H9 (cell line): ENCODE measurements around the gene TTC28. TPM values are rescaled to one million over a fixed set of nuclear protein-coding genes. Genes with fewer than 3 reads are reported as not detected.

ENCODE experiments used
- DNase-seq: peaks from one replicate; pipeline ENCODE4 v3.0.0-alpha.2; 2017
- H2AFZ ChIP-seq: one replicate; pipeline ENCODE4 v1.6.1; 2013; ENCODE audit warnings: mild to moderate bottlenecking, low read length, control low read depth, moderate library complexity
- H2AK5ac ChIP-seq: 2 replicates; pipeline ENCODE4 v1.6.1; 2013; ENCODE audit warnings: low read length, control low read depth, mixed read lengths; ENCODE audit not compliant: insufficient read length
- H2BK120ac ChIP-seq: one replicate; pipeline ENCODE4 v1.6.1; 2013; ENCODE audit warnings: low read depth, mild to moderate bottlenecking, low read length, control low read depth, inconsistent platforms; ENCODE audit not compliant: poor library complexity, severe bottlenecking
- H2BK12ac ChIP-seq: 2 replicates; pipeline ENCODE4 v1.6.1; 2013; ENCODE audit warnings: low read length, control low read depth, mixed read lengths, low read depth; ENCODE audit not compliant: insufficient read length
- H2BK15ac ChIP-seq: 2 replicates; pipeline ENCODE4 v1.6.1; 2013; ENCODE audit warnings: low read depth, low read length, control low read depth
- H2BK20ac ChIP-seq: one replicate; pipeline ENCODE4 v1.6.1; 2013; ENCODE audit warnings: low read depth, mild to moderate bottlenecking, low read length, control low read depth, inconsistent platforms; ENCODE audit not compliant: poor library complexity, severe bottlenecking
- H2BK5ac ChIP-seq: 2 replicates; pipeline ENCODE4 v1.6.1; 2013; ENCODE audit warnings: low read length, control low read depth, mixed read lengths; ENCODE audit not compliant: insufficient read length
- H3K14ac ChIP-seq: 2 replicates; pipeline ENCODE4 v1.6.1; 2013; ENCODE audit warnings: low read length, control low read depth; ENCODE audit not compliant: insufficient read depth
- H3K18ac ChIP-seq: 2 replicates; pipeline ENCODE4 v1.6.1; 2013; ENCODE audit warnings: low read depth, mild to moderate bottlenecking, mixed read lengths, low read length, control low read depth; ENCODE audit not compliant: insufficient read length
- H3K23ac ChIP-seq: 2 replicates; pipeline ENCODE4 v1.6.1; 2013; ENCODE audit warnings: low read length, control low read depth, mixed read lengths, low read depth; ENCODE audit not compliant: insufficient read length
- H3K23me2 ChIP-seq: 2 replicates; pipeline ENCODE4 v1.6.1; 2013; ENCODE audit warnings: low read depth, mild to moderate bottlenecking, mixed read lengths, low read length, control low read depth; ENCODE audit not compliant: insufficient read length, poor library complexity, severe bottlenecking
- H3K27ac ChIP-seq: 2 replicates; pipeline ENCODE4 v1.5.1; 2013; ENCODE audit warnings: low read length, control low read depth, mixed read lengths, low read depth; ENCODE audit not compliant: insufficient read length
- H3K27me3 ChIP-seq: 2 replicates; pipeline ENCODE4 v1.6.1; 2013; ENCODE audit warnings: low read length, control low read depth, inconsistent platforms; ENCODE audit not compliant: insufficient read depth
- H3K4ac ChIP-seq: 2 replicates; pipeline ENCODE4 v1.6.1; 2013; ENCODE audit warnings: low read depth, mild to moderate bottlenecking, control low read depth, inconsistent platforms, low read length, moderate library complexity
- H3K4me1 ChIP-seq: 2 replicates; pipeline ENCODE4 v1.6.1; 2013; ENCODE audit warnings: low read length, control low read depth, inconsistent platforms; ENCODE audit not compliant: insufficient read depth
- H3K4me2 ChIP-seq: 2 replicates; pipeline ENCODE4 v1.6.1; 2013; ENCODE audit warnings: low read length, control low read depth, mixed read lengths; ENCODE audit not compliant: insufficient read length, insufficient read depth
- H3K56ac ChIP-seq: 2 replicates; pipeline ENCODE4 v1.6.1; 2013; ENCODE audit warnings: low read depth, mild to moderate bottlenecking, mixed read lengths, low read length, control low read depth; ENCODE audit not compliant: insufficient read length
- H3K79me1 ChIP-seq: 2 replicates; pipeline ENCODE4 v1.6.1; 2013; ENCODE audit warnings: low read depth, mild to moderate bottlenecking, moderate library complexity, low read length, control low read depth, inconsistent platforms; ENCODE audit not compliant: insufficient read depth, poor library complexity, severe bottlenecking
- H3K79me2 ChIP-seq: 2 replicates; pipeline ENCODE4 v1.6.1; 2013; ENCODE audit warnings: low read length, control low read depth, inconsistent platforms; ENCODE audit not compliant: insufficient read depth
- H3K9ac ChIP-seq: 2 replicates; pipeline ENCODE4 v1.6.1; 2013; ENCODE audit warnings: low read length, control low read depth, mixed read lengths; ENCODE audit not compliant: insufficient read length; ENCODE audit errors: extremely low read depth
- H3K9me3 ChIP-seq: one replicate; pipeline ENCODE4 v1.6.1; 2013; ENCODE audit warnings: low read depth, low read length, inconsistent platforms; ENCODE audit not compliant: control insufficient read depth
- H3T11ph ChIP-seq: one replicate; pipeline ENCODE4 v1.6.1; 2013; ENCODE audit warnings: mild to moderate bottlenecking, low read length, control low read depth, inconsistent platforms
- H4K20me1 ChIP-seq: one replicate; pipeline ENCODE4 v1.6.1; 2013; ENCODE audit not compliant: control insufficient read depth, insufficient read length, insufficient read depth
- H4K5ac ChIP-seq: 2 replicates; pipeline ENCODE4 v1.6.1; 2013; ENCODE audit warnings: low read depth, mild to moderate bottlenecking, mixed read lengths, low read length, control low read depth; ENCODE audit not compliant: insufficient read length
- H4K8ac ChIP-seq: replicated peaks from 2 replicates; pipeline ENCODE4 v1.6.1; 2013; ENCODE audit warnings: low read length, control low read depth, mixed read lengths, low read depth; ENCODE audit not compliant: insufficient read length
- H4K91ac ChIP-seq: 2 replicates; pipeline ENCODE4 v1.6.1; 2013; ENCODE audit warnings: low read depth, mild to moderate bottlenecking, moderate library complexity, mixed read lengths, low read length, control low read depth; ENCODE audit not compliant: insufficient read length
- H3K27ac Mint-ChIP-seq, 3 experiments: 2 replicates in 2 of 3; 3 replicates in 1 of 3; pipeline ENCODE4 v1.8.0; 2020 to 2021; ENCODE audit warnings: mixed read lengths in 3 of 3, mild to moderate bottlenecking in 1 of 3, moderate library complexity in 1 of 3
- H3K27me3 Mint-ChIP-seq: 2 replicates; pipeline ENCODE4 v1.8.0; 2021; ENCODE audit warnings: low read depth, mild to moderate bottlenecking, moderate library complexity, mixed read lengths
- H3K36me3 Mint-ChIP-seq, 3 experiments: 2 replicates in 2 of 3; 3 replicates in 1 of 3; pipeline ENCODE4 v1.8.0; 2020 to 2021; ENCODE audit warnings: low read depth in 3 of 3, mixed read lengths in 3 of 3; ENCODE audit not compliant: insufficient read depth in 1 of 3
- H3K4me1 Mint-ChIP-seq, 2 experiments: 2 replicates each; pipeline ENCODE4 v1.8.0; 2020; ENCODE audit warnings: mixed read lengths in 2 of 2
- H3K4me3 Mint-ChIP-seq, 2 experiments: 2 replicates in 1 of 2; 3 replicates in 1 of 2; pipeline ENCODE4 v1.8.0; 2020 to 2021; ENCODE audit warnings: mild to moderate bottlenecking in 2 of 2, mixed read lengths in 2 of 2, moderate library complexity in 1 of 2
- H3K9me3 Mint-ChIP-seq, 2 experiments: 2 replicates in 1 of 2; 3 replicates in 1 of 2; pipeline ENCODE4 v1.8.0; 2020; ENCODE audit warnings: mild to moderate bottlenecking in 2 of 2, mixed read lengths in 2 of 2, moderate library complexity in 1 of 2
- WGBS: extraction: QIAGEN DNeasy Blood & Tissue Kit; methylation state at CpG from one replicate; pipeline ENCODE4 v1.1.7; 2013; ENCODE audit warnings: missing lambda C conversion rate, low lambda C conversion rate, mixed read lengths; ENCODE audit not compliant: insufficient read length; ENCODE audit errors: extremely low coverage; 5-methylcytosine and 5-hydroxymethylcytosine counted together
- total RNA-seq: library from RNA; stranded (reverse); gene quantifications from 2 replicates; pipeline ENCODE4 v1.2.1, GENCODE V29; 2021
- TF ChIP-seq, protein P1 (sequence below): fragments of 200-600 bp; sonication (generic); conservative IDR thresholded peaks from 3 replicates; pipeline ENCODE4 v1.8.0; 2021; ENCODE audit warnings: antibody characterized with exemption, mild to moderate bottlenecking

The TTC28 gene
- total RNA-seq, 1 experiment from 2014 or later = 13.6 TPM

DNA sequence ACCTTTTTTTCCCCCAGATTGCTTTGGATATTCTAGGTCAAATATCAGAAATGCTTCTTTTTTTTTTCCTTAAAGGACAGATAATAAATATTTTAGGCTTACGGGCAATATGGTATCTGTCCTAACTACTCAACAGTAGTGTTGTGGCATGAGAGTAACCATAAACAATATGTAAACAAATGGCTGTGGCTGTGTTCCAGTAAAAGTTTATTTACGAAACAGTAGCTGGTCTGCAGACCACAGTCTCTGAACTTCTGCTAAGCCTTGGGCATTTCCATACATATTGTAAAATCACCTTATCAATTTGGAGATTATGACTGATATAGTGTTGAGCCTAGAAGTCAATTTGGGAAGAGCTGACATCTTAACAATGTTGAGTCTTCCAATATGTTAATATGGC is 621.6 kb downstream of the TTC28 start:
- H3K36me3 Mint-ChIP-seq = peaks cover 0 to 10% (median 2%) of the 10 kb centered on the region in 3 experiments; a peak in 3 of 7 replicates
- Histone ChIP-seq H3K18ac (no peak overlapping the region), H4K20me1 (no peaks in the 10 kb centered on the region), H4K5ac (no peak overlapping the region), H3K9me3 (no peaks in the 10 kb centered on the region), H3K4me2 (no peak overlapping the region), H3K23ac (no peak overlapping the region), H3K56ac (no peak overlapping the region), H2BK120ac (no peak overlapping the region), H3K4me1 (no peaks in the 10 kb centered on the region), H2AFZ (no peak overlapping the region), H4K8ac (no peak overlapping the region), H3K4ac (no peak overlapping the region), H3K27me3 (no peaks in the 10 kb centered on the region), H3K79me1 (no peaks in the 10 kb centered on the region), H3K27ac (no peak overlapping the region), H2BK5ac (no peak overlapping the region), H4K91ac (no peak overlapping the region), H3K14ac (no peak overlapping the region), H2BK15ac (no peak overlapping the region), H3K23me2 (no peaks in the 10 kb centered on the region), H2BK12ac (no peak overlapping the region), H2AK5ac (no peak overlapping the region), H3K9ac (no peak overlapping the region), H3K79me2 (no peaks in the 10 kb centered on the region), H3T11ph (no peak overlapping the region), H2BK20ac (no peak overlapping the region)
- H3K27ac Mint-ChIP-seq = no peak overlapping the region
- TF ChIP-seq, protein P1, sequence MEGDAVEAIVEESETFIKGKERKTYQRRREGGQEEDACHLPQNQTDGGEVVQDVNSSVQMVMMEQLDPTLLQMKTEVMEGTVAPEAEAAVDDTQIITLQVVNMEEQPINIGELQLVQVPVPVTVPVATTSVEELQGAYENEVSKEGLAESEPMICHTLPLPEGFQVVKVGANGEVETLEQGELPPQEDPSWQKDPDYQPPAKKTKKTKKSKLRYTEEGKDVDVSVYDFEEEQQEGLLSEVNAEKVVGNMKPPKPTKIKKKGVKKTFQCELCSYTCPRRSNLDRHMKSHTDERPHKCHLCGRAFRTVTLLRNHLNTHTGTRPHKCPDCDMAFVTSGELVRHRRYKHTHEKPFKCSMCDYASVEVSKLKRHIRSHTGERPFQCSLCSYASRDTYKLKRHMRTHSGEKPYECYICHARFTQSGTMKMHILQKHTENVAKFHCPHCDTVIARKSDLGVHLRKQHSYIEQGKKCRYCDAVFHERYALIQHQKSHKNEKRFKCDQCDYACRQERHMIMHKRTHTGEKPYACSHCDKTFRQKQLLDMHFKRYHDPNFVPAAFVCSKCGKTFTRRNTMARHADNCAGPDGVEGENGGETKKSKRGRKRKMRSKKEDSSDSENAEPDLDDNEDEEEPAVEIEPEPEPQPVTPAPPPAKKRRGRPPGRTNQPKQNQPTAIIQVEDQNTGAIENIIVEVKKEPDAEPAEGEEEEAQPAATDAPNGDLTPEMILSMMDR = no peak
- H3K4me3 Mint-ChIP-seq = no peak overlapping the region
- no peaks in the 10 kb centered on the region for H3K27me3 Mint-ChIP-seq
- peaks cover 2% of the 10 kb centered on the region in 2 experiments; a peak in 1 of 4 replicates for H3K4me1 Mint-ChIP-seq
- DNase-seq = no peak
- H3K9me3 Mint-ChIP-seq = peaks cover 0 to 11% of the 10 kb centered on the region in 2 experiments; a peak in 3 of 5 replicates
- WGBS = no CpG with 5 or more reads among the region's 2 CpGs
